Breast epithelium (tissue), 3 donors: ENCODE data around the gene PHACTR2.

Experiments
- POLR2A ChIP-seq: fragments of 450-650 bp; IDR thresholded peaks from one replicate; pipeline ENCODE4 v1.6.1; 2016; ENCODE audit warnings: antibody characterized with exemption, mild to moderate bottlenecking, moderate library complexity
- TF ChIP-seq, protein P1 (sequence below), 3 donors: fragments of 450-650 bp; IDR thresholded peaks; one replicate each; pipeline ENCODE4 v1.5.1; 2016 to 2017; ENCODE audit warnings: antibody characterized with exemption in 3 of 3, mild to moderate bottlenecking in 3 of 3, moderate library complexity in 3 of 3

DNA sequence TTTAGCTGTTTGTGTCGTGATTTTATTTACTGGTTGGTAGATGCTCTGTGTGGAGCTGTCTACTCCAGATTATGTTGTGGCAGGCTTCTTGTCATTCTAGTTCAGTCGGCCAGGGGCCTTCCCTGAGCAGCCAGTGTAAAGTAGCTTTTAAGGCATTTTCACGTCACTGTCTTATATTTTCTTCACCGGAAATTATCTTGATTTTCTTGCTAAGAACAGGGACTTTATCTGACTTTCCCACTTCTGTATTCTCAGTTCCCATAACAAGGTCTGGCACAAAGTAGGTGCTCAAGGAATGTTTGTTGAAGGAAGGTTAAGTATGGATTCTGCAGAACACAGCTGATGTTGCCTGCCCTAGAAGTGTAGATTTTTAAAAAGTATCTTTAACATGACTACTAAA, 166.2 kb downstream of the PHACTR2 start:
- TF ChIP-seq, protein P1, sequence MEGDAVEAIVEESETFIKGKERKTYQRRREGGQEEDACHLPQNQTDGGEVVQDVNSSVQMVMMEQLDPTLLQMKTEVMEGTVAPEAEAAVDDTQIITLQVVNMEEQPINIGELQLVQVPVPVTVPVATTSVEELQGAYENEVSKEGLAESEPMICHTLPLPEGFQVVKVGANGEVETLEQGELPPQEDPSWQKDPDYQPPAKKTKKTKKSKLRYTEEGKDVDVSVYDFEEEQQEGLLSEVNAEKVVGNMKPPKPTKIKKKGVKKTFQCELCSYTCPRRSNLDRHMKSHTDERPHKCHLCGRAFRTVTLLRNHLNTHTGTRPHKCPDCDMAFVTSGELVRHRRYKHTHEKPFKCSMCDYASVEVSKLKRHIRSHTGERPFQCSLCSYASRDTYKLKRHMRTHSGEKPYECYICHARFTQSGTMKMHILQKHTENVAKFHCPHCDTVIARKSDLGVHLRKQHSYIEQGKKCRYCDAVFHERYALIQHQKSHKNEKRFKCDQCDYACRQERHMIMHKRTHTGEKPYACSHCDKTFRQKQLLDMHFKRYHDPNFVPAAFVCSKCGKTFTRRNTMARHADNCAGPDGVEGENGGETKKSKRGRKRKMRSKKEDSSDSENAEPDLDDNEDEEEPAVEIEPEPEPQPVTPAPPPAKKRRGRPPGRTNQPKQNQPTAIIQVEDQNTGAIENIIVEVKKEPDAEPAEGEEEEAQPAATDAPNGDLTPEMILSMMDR (IDR thresholded peaks at IDR 0.05), result no peak
- no peak for TF ChIP-seq POLR2A
